AG04450 (cell line): ENCODE data around the gene ZNF432. TPM values are rescaled to one million over a fixed set of nuclear protein-coding genes. Genes with fewer than 3 reads are reported as not detected.
"Not testable (repeated sequence)": the region's sequence is repeated elsewhere in the genome, so short reads cannot be mapped to it uniquely, and the experiment has no call there.

Experiments
- CTCF ChIA-PET: fragments of 300-600, 350-600 bp; formaldehyde crosslinking; extraction: SDS; loops from one replicate; lab custom pipeline; 2022; ENCODE audit warnings: antibody characterized with exemption, inconsistent platforms; lab: Charles Lee
- POLR2A ChIA-PET: fragments of 350-600 bp; formaldehyde crosslinking; extraction: SDS; loops from one replicate; lab custom pipeline; 2021; ENCODE audit warnings: antibody characterized with exemption, inconsistent platforms; lab: Yijun Ruan, JAX
- DNase-seq: peaks from one replicate; pipeline ENCODE4 v3.0.0-alpha.2; 2011; ENCODE audit warnings: low read depth, low spot score
- H3K27ac ChIP-seq: one replicate; pipeline ENCODE4 v1.5.1; 2012; ENCODE audit warnings: low read depth, low read length, control low read depth
- H3K27me3 ChIP-seq: one replicate; pipeline ENCODE4 v1.6.0; 2012; ENCODE audit warnings: low read length; ENCODE audit not compliant: control insufficient read depth, insufficient read depth
- H3K4me3 ChIP-seq: 2 replicates; pipeline ENCODE4 v1.5.1; 2011; ENCODE audit warnings: mild to moderate bottlenecking, low read depth, low read length, control low read depth
- H3K9me3 ChIP-seq: 2 replicates; pipeline ENCODE4 v1.5.1; 2012; ENCODE audit warnings: low read length; ENCODE audit not compliant: control insufficient read depth, insufficient read depth
- CTCF ChIP-seq: IDR thresholded peaks from 2 replicates; pipeline ENCODE4 v1.5.1; 2011; ENCODE audit warnings: low read depth, low read length, control low read depth, inconsistent platforms
- polyA minus RNA-seq: library from RNA; depleted of rRNA, polyadenylated mRNA; stranded (reverse); fragments of >200 nt; gene quantifications from 2 replicates; pipeline ENCODE4 v1.2.3, GENCODE V29; 2011; rRNA and poly(A)+ RNA removed
- polyA plus RNA-seq: library from polyadenylated mRNA; depleted of rRNA; stranded (reverse); fragments of >200 nt; gene quantifications from 2 replicates; pipeline ENCODE4 v1.2.3, GENCODE V29; 2011; rRNA removed

Gene ZNF432
- 5.8 and 6.2 TPM in 2 replicates for polyA plus RNA-seq
- polyA minus RNA-seq, result 8.7 and 13.5 TPM in 2 replicates

GRCh38 chr19:52048555-52049501 is at the start of gene ZNF432:
Gene ZNF432, minus strand, starts transcription at chr19:52048838. Its CDS starts 1,970 bp downstream, at chr19:52046868.
- Histone ChIP-seq H3K9me3 (peaks cover 28% of the 10 kb centered on the region), H3K27ac (peak within 1 kb of the TSS; percentile 96), H3K27me3 (no peaks in the 10 kb centered on the region), H3K4me3 (peak within 1 kb of the TSS; percentile 88)
- DNase-seq, result peak; percentile 75
- TF ChIP-seq CTCF, result no peak
- ChIA-PET POLR2A (interaction anchor here (1.3 kb wide), 1 partner anchor 20 kb away, joined by 6 read pairs; the partner anchor contains the start of gene ZNF614), CTCF (interaction anchor here (0.6 to 1.1 kb wide), 5 partner anchors 90 to 1513 kb away, joined by 3 to 7 read pairs (median 3); no protein-coding TSS in a partner anchor)

GRCh38 chr19:52096416-52096815 is 47.8 kb upstream of the ZNF432 start:
- H3K4me3 ChIP-seq, H3K27me3 ChIP-seq, DNase-seq, POLR2A ChIA-PET, H3K27ac ChIP-seq: not testable (repeated sequence)
- CTCF ChIA-PET, result interaction anchor here (1.0 kb wide), 1 partner anchor 44 kb away, joined by 3 read pairs; no protein-coding TSS in a partner anchor
- H3K9me3 ChIP-seq, result peaks cover 38% of the 10 kb centered on the region

- no peaks in the 10 kb centered on the region for H3K27me3 ChIP-seq
- CTCF ChIA-PET, result interaction anchor here (1.0 kb wide), 1 partner anchor 45 kb away, joined by 3 read pairs; no protein-coding TSS in a partner anchor
- peak within 1 kb of the TSS; percentile 93 for H3K27ac ChIP-seq
- peak; percentile 80 for DNase-seq
- H3K4me3 ChIP-seq, result peak within 1 kb of the TSS; percentile 96
- no peak for TF ChIP-seq CTCF
- peaks cover 44% of the 10 kb centered on the region for H3K9me3 ChIP-seq
- POLR2A ChIA-PET, result interaction anchor here (0.8 kb wide), 1 partner anchor 133 kb away, joined by 3 read pairs; no protein-coding TSS in a partner anchor
Observed at GRCh38 chr19:52095172-52096014, 46.8 kb upstream of the ZNF432 start, which contains the start of gene ZNF841. Gene ZNF841, minus strand, starts transcription at chr19:52095765. Its CDS starts 10,964 bp downstream, at chr19:52084801.

GRCh38 chr19:52094526-52095130 is 46.0 kb upstream of the ZNF432 start:
- Histone ChIP-seq H3K27me3 (no peaks in the 10 kb centered on the region), H3K27ac (no peak overlapping the region), H3K4me3 (peak overlapping the region; percentile 96), H3K9me3 (peaks cover 44% of the 10 kb centered on the region)
- ChIA-PET POLR2A (interaction anchor here (0.8 to 1.3 kb wide), 2 partner anchors 95 to 133 kb away, joined by 3 to 6 read pairs; partner anchors contain the start of gene PPP2R1A), CTCF (no interaction called here)
- no peak for TF ChIP-seq CTCF
- DNase-seq, result no peak

- Histone ChIP-seq H3K27me3 (no peaks in the 10 kb centered on the region), H3K4me3 (no peak overlapping the region), H3K9me3 (peaks cover 57% of the 10 kb centered on the region), H3K27ac (no peak overlapping the region)
- no peak for TF ChIP-seq CTCF
- CTCF ChIA-PET, result no interaction called here
- POLR2A ChIA-PET, result no interaction called here
- no peak for DNase-seq
Observed at GRCh38 chr19:52086481-52086880, 37.8 kb upstream of the ZNF432 start.
